SH-SY5Y (cell line): ENCODE data around the gene NDUFS2.

Experiments
- GATA2 ChIP-seq: IDR thresholded peaks from 2 replicates; pipeline ENCODE4 v1.6.1; 2011; ENCODE audit warnings: mild to moderate bottlenecking, low read depth, low read length
- GATA3 ChIP-seq: IDR thresholded peaks from 2 replicates; pipeline ENCODE4 v1.6.1; 2011; ENCODE audit warnings: low read depth, mild to moderate bottlenecking, low read length, moderate library complexity

The NDUFS2 gene

DNA sequence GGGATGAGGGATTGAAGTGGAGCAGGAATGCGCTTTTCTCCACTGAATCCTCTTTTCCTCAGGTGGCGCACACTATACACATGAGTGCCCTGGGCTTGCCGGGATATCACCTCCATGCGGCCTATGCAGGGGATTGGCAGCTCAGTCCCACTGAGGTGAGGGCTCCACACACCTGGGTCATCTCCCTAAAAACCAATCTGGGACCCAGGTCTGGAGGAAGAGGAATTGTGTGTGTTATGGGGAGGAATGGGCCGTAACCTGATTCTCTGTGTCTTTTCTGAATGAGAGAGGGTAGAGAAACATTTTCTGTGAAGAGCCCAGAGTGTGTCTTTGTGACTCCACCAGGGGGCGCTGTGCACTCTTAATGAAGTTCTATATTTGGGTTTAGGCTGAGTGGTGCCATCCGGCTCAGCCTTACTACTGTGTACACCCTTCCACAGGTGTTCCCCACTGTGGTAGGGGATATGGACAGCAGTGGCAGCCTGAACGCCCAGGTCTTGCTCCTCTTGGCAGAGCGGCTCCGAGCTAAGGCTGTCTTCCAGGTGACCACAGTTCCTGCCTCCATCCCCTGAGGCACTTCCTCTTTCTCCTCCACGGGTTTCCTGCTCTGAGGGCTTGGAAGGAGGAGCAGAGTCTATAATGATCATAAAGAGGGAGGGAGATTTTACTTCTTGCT, 25.2 kb downstream of the NDUFS2 start:
- no peak for TF ChIP-seq GATA3
- TF ChIP-seq GATA2, result no peak

DNA sequence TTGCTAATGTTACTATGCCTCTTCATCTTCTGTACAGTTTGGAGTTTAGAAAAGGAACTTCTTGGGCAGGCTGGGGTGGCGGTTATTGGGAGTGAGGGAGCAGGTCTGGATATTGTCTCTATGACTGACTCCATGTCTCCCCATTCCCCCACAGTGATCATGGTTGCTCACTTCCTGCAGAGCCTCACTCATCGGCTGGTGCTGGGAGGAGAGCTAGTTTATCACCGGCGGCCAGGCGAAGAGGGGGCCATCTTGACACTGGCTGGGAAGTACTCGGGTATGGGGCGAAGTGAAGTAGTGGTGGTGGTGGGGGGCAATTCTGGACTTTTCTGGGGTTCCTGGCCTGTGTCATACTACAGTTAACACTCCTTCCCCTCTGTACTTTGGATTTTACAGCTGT, 25.9 kb downstream of the NDUFS2 start:
- TF ChIP-seq GATA3 (no peak), GATA2 (no peak)

DNA sequence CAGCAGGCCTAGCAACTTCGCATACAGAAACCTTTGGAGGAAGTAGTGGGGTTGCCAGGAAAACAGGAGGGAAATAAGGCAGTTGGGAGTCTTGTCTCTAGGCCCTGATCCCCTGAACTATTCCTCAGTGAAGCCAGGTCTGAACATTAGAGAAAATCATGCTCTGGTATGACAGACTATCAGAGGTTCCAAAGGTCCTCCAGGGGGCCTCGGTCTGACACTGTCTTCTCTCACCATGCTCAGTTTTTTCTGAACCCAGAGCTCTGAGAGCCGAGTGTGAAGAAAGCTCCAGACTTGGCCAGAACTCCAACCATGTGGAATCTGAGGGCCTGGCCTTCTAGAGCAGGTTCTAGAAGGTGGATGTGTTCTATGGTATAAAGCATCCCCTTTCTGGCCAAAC, 27.7 kb downstream of the NDUFS2 start:
- no peak for TF ChIP-seq GATA2
- TF ChIP-seq GATA3, result no peak

DNA sequence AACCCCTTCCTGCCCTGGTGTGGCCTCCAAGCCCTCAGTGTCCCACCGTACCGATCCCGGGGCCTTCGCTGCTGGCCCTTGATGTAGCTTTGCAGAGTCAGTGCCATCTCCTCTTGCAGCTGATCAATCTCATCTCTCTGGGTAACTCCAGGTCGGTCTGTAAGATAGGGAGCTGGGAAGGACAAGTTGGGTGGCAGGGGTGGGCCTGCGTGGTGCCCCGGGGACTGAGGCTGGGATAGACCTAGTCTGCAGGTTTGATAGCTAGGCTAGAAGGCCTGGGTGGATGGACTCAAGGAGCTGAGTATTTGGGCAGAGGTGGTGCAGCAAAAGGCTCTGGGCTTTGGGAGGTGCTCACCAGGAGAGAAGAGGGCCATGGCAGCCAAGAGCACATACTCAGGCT, 28.6 kb downstream of the NDUFS2 start:
- TF ChIP-seq GATA3 (no peak), GATA2 (no peak)

DNA sequence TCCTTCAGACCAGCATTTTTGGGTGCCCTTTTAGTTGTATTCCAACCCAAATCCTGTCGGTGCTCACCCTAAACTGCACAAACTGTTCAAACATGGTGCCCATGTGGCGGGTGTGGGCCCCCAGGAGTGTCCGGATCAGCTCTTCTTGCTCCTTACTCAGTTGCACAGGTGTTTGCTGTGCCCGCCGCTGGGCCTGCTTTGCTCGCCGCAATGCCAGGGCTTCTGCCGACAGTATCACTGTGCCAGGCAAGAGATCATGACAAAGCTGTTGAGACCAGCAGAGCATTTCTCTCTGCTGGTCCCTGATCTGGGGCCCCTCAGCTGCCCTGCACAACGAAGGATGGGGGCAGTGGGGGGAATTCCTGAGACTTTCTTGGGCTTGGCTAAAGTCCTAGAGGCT, 30.9 kb downstream of the NDUFS2 start:
- TF ChIP-seq GATA2, result no peak
- no peak for TF ChIP-seq GATA3

DNA sequence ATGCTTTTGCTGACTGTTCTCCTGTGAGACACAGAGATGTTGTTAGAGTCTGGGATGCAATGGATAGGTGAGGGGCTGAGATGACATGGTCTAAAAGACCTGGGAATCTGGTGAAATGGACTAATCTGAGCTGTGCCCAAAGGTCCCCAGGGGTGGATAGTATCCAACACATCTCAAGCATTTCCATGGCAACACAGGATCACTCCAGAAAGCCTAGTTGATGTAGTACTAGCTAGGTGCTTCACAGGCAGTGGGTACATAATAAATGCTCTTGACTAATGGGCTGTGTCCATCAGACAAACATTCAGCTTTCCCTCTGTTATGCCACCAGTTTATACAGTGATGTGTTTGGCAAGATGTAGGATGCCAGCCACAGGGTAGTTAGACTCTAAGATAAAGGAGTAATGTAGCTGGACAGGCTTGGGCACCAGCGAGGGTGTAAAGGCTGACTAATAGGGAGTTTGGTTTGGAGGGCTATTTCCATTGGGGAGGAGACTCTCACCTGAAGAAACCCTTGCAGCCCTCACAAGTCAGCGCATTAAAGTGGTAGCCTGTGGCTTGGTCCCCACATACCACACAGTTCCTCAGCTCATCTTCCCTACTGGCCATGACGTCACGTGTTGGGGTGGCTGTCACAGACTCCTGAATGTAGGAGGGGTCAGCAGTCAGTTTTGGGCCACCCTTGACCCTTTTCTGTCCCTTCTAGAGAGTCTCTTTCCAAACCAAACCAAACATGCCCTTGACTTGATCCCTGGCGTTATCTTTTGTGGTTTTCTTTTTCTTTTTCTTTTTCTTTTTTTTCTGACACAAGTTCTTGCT, 34.0 kb downstream of the NDUFS2 start:
- TF ChIP-seq GATA3 (no peak), GATA2 (no peak)

DNA sequence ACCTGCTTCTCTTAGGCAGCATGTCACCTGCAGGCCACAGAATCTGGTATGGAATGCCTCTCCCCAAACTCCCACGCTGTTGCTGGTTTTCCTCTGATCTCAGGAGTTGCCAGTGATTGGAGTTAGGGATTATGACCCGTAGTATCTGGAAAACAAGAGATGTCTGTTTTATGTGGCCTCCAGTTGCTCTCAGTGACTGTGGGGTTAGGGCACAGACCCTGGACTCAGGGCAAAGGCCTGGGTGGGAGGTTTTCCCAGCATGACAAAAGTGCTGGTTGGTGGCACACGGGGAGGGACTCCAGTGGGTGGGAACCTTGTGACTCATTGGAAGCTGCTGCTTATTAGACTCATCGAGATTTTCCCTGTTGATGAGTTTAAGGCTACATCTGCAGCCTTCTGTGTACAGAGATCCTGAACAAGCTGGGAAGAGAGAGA, 35.9 kb downstream of the NDUFS2 start, which contains the start of gene NR1I3:
Gene NR1I3 (minus strand): TSS at position 165 of the 435 bp plus-strand sequence. CDS start 1,638 bp downstream, outside the sequence.
- TF ChIP-seq GATA2, result no peak
- no peak for TF ChIP-seq GATA3

DNA sequence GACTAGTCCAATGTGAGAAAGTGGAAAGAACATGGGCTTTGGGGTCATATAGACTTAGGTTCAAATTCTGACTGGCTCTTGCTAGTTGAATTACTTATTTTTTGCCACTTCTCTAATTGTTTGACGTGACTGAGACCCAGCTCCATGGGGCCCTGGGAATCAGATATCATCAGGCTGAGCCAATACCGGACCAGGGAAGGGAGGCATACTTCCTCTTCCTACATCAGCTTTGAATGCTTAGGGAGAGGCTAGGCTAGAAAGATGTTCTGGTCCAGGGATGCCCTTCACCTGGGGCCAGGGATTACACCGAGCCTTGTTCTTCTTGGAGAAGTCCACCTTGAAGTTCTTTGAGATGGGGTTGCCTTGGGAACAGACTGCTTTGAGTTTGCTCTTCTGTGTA, 39.5 kb downstream of the NDUFS2 start:
- TF ChIP-seq GATA3 (no peak), GATA2 (no peak)

DNA sequence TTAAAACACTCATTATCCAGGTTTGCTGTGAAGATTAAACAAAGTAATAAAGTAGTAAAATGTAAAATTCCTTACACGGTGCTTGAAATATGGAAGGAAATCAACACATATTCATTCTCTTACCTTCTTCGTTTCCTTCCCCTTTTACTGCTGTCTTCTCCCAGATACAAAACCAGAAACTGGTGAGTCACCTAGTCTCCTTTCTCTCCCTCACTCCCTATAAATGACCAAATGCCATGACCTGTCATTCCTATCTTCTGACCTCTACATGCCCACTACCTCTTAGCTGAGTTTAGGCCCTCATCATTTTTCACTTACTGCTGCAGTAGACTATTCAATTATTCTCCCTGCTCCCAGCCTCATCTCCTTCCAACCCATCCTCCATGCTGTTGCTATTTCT, 40.1 kb downstream of the NDUFS2 start:
- no peak for TF ChIP-seq GATA2
- TF ChIP-seq GATA3, result no peak

DNA sequence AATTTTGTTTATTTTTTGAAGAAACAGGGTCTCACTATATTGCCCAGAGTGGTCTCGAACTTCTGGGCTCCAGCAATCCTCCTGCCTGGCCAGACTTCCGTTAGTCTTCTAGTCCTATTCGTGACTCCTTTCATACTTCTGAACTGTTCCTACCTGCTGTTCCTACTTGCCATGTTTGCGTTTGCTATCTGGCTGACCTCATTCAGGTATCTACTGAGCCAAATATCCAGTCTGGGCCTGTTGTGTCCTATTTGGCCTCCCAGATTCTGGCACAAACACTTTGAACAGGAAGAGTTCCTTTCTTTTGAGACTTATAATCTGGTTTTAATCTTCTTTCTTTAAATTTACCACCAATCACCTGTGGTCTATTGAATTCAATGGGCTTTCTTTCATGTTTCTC, 42.7 kb downstream of the NDUFS2 start:
- TF ChIP-seq GATA2 (no peak), GATA3 (no peak)

DNA sequence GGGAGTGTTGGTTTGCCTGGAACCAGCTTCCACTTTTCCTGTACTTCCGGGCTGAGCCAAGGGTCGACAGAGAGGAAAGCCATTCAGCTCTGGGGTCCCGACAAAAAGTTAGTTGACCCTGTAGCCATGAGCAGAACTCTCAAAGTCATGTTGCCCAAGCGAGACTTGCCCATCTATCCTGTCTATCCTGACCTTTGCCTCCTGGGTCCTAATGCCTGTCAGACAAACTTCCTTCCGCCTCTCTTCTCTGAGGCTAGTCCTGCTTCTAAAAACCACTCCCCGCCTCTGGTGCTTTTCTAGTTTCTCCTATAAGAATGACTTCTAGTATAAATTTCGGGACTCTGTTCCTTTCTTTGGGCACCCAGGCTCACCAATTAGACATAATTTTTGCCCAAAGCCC, 48.7 kb downstream of the NDUFS2 start:
- TF ChIP-seq GATA3, result no peak
- TF ChIP-seq GATA2, result no peak

DNA sequence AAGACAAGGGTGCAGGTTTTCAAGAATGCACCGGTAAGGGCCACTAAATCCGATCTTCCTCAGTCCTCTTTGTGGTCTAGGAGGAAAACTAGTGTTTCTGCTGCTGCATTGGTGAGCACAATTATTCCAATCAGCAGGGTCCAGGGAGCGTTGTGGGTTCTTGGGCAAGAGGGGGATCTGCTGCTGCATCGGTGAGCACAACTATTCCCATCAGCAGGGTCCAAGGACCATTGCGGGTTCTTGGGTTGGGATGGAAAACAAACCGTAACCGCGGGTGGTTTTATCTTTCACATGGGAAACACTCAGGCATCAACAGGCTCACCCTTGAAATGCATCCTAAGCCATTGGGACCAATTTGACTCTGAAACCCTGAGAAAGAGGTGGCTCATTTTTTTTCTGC, 49.4 kb downstream of the NDUFS2 start:
- TF ChIP-seq GATA3 (no peak), GATA2 (no peak)

DNA sequence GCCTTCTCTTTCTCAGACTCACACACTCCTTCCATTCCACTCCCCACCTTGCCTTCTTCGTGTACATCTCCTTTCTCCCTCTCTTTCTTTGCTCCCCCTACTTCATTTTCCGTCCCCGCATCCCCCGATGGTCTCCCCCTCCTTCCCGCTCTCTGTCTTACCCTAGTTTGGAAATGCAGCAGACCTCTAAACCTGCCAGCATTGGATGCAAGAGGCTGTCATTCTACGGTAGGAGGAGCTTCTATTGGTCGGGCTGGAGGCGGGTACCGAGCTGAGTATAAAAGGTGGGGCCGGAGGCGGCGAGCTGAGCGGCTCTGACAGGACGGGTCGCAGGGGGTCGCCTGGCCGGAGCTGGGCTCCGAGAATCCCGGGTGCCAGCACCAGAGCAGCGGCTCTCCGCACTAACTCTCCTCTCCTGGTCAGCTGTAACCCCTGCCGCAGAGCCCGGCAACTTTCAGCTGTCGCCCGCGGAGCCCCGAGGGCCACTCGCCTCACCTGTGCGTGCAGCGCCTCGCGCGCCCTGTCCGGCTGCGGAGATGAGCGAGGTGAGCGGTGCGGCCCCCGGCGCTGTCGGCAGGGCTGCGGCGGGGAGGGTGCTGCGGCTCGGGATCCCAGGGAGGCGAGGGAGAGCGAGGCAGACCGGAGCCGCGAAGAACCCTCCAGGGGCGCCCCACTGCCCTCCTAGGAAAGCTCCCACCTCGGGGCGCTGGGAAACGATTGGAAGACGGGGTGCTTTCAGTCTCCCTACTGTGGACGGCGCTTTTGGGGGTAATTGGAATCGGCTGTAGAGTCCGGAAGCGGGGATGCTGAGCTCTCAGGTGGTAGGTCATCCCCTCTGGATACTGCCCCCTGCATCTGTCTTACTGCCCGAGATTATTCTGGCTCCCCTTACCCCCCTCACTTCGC, 56.5 kb downstream of the NDUFS2 start, which contains the start of gene PCP4L1:
Gene PCP4L1 (plus strand): TSS at position 307 of the 906 bp plus-strand sequence. CDS start 230 bp downstream, at position 537.
- TF ChIP-seq GATA3 (no peak), GATA2 (no peak)

DNA sequence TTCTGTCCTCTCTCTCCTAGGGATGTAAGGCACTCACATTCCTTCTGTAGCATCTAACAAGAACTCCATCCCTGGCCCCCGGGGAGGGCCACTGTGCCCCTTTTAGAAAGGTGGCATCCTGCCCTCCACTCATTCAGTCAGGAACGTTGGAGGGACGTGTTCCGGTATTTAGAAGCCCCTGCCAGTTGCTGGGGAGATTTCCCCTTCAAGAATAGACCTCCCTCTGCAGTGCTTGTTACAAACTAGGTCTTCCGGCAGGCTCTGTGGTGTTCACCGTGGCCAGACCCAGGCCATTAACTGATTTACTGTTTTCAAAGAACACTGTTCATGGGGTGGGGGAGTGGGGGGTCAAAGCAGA, 57.2 kb downstream of the NDUFS2 start:
- TF ChIP-seq GATA3 (no peak), GATA2 (no peak)

DNA sequence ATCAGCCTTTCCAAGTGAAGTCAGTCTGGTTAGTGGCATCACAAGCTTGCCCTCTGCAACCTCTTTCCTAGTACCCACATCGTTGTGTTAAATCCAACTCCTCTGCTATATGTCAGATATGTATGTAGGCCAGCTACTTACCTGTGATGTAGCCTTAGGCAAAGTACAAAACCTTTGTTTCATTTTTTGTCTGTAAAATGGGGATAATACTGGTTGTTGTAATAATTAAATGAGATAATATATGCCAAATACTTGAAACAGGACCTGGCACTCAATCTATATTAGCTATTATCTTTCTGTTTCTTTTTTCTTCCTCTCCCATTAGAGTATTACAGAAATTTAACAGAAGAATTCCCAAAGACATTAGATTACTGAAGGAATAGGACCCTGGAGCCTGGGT, 57.6 kb downstream of the NDUFS2 start:
- TF ChIP-seq GATA3 (no peak), GATA2 (no peak)
